Tibial artery (tissue), 4 donors: ENCODE measurements around the gene STK24.

Source experiments
- DNase-seq, 2 donors: peaks; one replicate each; pipeline ENCODE4 v3.0.0-alpha.2; 2019
- H3K27ac ChIP-seq, 2 donors: fragments of 200-600 bp; sonication (generic) in 1 of 2; 1 replicate in 1 of 2; 2 replicates in 1 of 2; pipeline ENCODE4 v1.5.1; 2018 to 2019; ENCODE audit warnings: mild to moderate bottlenecking in 1 of 2
- H3K27me3 ChIP-seq, 2 donors: fragments of 200-600 bp; sonication (generic) in 1 of 2; one replicate each; pipeline versions ENCODE4 v1.5.1 to v1.6.0; 2016 to 2019
- H3K36me3 ChIP-seq, 3 donors: fragments of 200-600 bp; sonication (generic) in 2 of 3; one replicate each; pipeline ENCODE4 v1.5.1; 2016 to 2019; ENCODE audit warnings: mild to moderate bottlenecking in 2 of 3
- H3K4me1 ChIP-seq, 4 donors: fragments of 200-600 bp; sonication (generic) in 2 of 4; 1 replicate in 3 of 4; 2 replicates in 1 of 4; pipeline ENCODE4 v1.5.1; 2016 to 2019
- H3K4me3 ChIP-seq, 2 donors: fragments of 200-600 bp; sonication (generic) in 1 of 2; 1 replicate in 1 of 2; 2 replicates in 1 of 2; pipeline ENCODE4 v1.5.1; 2018 to 2019; ENCODE audit warnings: mild to moderate bottlenecking in 2 of 2
- H3K9me3 ChIP-seq, 3 donors: fragments of 200-600 bp; sonication (generic) in 1 of 3; one replicate each; pipeline ENCODE4 v1.5.1; 2016 to 2019
- intact Hi-C: fragments of 100-400 bp; cut with DNase I; formaldehyde crosslinking; loops from one replicate; pipeline ENCODE4 v1.15.0; 2023; ENCODE audit warnings: low total_unique reads
- TF ChIP-seq, protein P1 (sequence below), 2 experiments: fragments of 200-600 bp in 1 of 2; fragments of 450-650 bp in 1 of 2; IDR thresholded peaks; one replicate each; pipeline ENCODE4 v1.5.1; 2017 to 2019; ENCODE audit warnings: antibody characterized with exemption in 2 of 2, mild to moderate bottlenecking in 1 of 2, moderate library complexity in 1 of 2

The STK24 gene

GRCh38 chr13:98517576-98518310 is 59.2 kb downstream of the STK24 start:
- H3K27ac ChIP-seq = no peak overlapping the region
- H3K4me1 ChIP-seq = peaks cover 0 to 36% (median 18%) of the 10 kb centered on the region in 4 donors
- no peaks in the 10 kb centered on the region for H3K9me3 ChIP-seq
- no peaks in the 10 kb centered on the region for H3K27me3 ChIP-seq
- TF ChIP-seq, protein P1, sequence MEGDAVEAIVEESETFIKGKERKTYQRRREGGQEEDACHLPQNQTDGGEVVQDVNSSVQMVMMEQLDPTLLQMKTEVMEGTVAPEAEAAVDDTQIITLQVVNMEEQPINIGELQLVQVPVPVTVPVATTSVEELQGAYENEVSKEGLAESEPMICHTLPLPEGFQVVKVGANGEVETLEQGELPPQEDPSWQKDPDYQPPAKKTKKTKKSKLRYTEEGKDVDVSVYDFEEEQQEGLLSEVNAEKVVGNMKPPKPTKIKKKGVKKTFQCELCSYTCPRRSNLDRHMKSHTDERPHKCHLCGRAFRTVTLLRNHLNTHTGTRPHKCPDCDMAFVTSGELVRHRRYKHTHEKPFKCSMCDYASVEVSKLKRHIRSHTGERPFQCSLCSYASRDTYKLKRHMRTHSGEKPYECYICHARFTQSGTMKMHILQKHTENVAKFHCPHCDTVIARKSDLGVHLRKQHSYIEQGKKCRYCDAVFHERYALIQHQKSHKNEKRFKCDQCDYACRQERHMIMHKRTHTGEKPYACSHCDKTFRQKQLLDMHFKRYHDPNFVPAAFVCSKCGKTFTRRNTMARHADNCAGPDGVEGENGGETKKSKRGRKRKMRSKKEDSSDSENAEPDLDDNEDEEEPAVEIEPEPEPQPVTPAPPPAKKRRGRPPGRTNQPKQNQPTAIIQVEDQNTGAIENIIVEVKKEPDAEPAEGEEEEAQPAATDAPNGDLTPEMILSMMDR (IDR thresholded peaks at IDR 0.05) = no peak
- peaks cover 0 to 9% (median 0%) of the 10 kb centered on the region in 3 donors for H3K36me3 ChIP-seq
- intact Hi-C loops = no loop called here
- no peak for DNase-seq
- no peak overlapping the region for H3K4me3 ChIP-seq

DNA sequence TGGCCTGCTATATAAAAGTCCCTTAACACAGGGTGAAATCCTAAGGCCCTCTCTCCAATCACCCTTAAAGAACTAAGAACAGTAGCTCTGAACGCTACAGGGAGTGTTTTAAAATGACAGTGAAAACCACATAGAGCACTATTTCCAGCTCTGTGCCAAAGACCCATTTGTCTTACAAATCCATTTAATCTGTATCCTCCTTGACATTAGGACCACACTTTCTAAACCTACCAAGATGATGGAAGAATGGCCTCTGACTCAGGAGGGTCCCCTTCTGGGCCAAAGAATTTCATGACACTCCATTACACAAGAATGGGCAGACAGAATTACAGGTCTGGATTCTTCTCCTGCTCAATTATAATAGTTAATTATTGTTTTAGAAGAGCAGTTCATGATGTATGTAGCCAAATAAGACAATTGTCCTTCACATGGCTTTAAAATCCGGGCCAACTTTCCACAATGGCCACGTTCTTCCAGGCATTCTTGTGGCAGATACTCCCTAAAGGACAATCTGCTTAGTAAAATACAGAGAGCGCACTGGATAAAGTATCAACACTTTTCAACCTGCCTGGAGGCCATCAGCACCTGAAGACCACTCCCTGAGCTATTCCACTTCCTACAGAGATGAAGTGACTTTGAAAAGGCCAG is 61.0 kb downstream of the STK24 start:
- H3K4me3 ChIP-seq = no peak overlapping the region
- no peak overlapping the region for H3K27ac ChIP-seq
- TF ChIP-seq, protein P1 (IDR thresholded peaks at IDR 0.05) = no peak
- no peaks in the 10 kb centered on the region for H3K27me3 ChIP-seq
- H3K4me1 ChIP-seq = peaks cover 0 to 20% (median 10%) of the 10 kb centered on the region in 4 donors
- peaks cover 0 to 9% (median 0%) of the 10 kb centered on the region in 3 donors for H3K36me3 ChIP-seq
- no peak for DNase-seq
- intact Hi-C loops = no loop called here
- no peaks in the 10 kb centered on the region for H3K9me3 ChIP-seq

GRCh38 chr13:98514288-98514687 is 62.6 kb downstream of the STK24 start:
- no peak for DNase-seq
- no peak overlapping the region for H3K4me3 ChIP-seq
- no peaks in the 10 kb centered on the region for H3K9me3 ChIP-seq
- TF ChIP-seq, protein P1 (IDR thresholded peaks at IDR 0.05) = no peak
- intact Hi-C loops = no loop called here
- H3K4me1 ChIP-seq = peaks cover 0 to 24% (median 11%) of the 10 kb centered on the region in 4 donors
- H3K36me3 ChIP-seq = peaks cover 0 to 9% (median 0%) of the 10 kb centered on the region in 3 donors
- H3K27me3 ChIP-seq = no peaks in the 10 kb centered on the region
- H3K27ac ChIP-seq = no peak overlapping the region

- no peak overlapping the region for H3K27ac ChIP-seq
- DNase-seq = no peak
- no peaks in the 10 kb centered on the region for H3K9me3 ChIP-seq
- no peaks in the 10 kb centered on the region for H3K27me3 ChIP-seq
- peaks cover 0 to 23% (median 15%) of the 10 kb centered on the region in 4 donors for H3K4me1 ChIP-seq
- intact Hi-C loops = no loop called here
- peaks cover 0 to 9% (median 0%) of the 10 kb centered on the region in 3 donors for H3K36me3 ChIP-seq
- TF ChIP-seq, protein P1 (IDR thresholded peaks at IDR 0.05) = no peak
- no peak overlapping the region for H3K4me3 ChIP-seq
Observed at GRCh38 chr13:98513837-98514236, 63.1 kb downstream of the STK24 start.

- H3K27me3 ChIP-seq = no peaks in the 10 kb centered on the region
- H3K36me3 ChIP-seq = peaks cover 0 to 7% (median 0%) of the 10 kb centered on the region in 3 donors
- H3K4me1 ChIP-seq = peaks cover 0 to 29% (median 21%) of the 10 kb centered on the region in 4 donors
- TF ChIP-seq, protein P1 (IDR thresholded peaks at IDR 0.05) = no peak
- H3K27ac ChIP-seq = no peak overlapping the region
- intact Hi-C loops = no loop called here
- no peaks in the 10 kb centered on the region for H3K9me3 ChIP-seq
- no peak overlapping the region for H3K4me3 ChIP-seq
- no peak for DNase-seq
Observed at GRCh38 chr13:98512774-98513665, 63.9 kb downstream of the STK24 start.
